ENCODE data around the gene LCT.

GRCh38 chr2:135820003-135820618, 16.9 kb downstream of the LCT start:
- TF ChIP-seq, protein P1, sequence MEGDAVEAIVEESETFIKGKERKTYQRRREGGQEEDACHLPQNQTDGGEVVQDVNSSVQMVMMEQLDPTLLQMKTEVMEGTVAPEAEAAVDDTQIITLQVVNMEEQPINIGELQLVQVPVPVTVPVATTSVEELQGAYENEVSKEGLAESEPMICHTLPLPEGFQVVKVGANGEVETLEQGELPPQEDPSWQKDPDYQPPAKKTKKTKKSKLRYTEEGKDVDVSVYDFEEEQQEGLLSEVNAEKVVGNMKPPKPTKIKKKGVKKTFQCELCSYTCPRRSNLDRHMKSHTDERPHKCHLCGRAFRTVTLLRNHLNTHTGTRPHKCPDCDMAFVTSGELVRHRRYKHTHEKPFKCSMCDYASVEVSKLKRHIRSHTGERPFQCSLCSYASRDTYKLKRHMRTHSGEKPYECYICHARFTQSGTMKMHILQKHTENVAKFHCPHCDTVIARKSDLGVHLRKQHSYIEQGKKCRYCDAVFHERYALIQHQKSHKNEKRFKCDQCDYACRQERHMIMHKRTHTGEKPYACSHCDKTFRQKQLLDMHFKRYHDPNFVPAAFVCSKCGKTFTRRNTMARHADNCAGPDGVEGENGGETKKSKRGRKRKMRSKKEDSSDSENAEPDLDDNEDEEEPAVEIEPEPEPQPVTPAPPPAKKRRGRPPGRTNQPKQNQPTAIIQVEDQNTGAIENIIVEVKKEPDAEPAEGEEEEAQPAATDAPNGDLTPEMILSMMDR (IDR thresholded peaks at IDR 0.05; ENCODE audit: low read depth, low read length), result no peak
- TF ChIP-seq EZH2phosphoT487 (IDR thresholded peaks at IDR 0.05; ENCODE audit: low read depth), result no peak
